ENCODE data around the gene DYNC1H1. TPM values are rescaled to one million over a fixed set of nuclear protein-coding genes. Genes with fewer than 3 reads are reported as not detected.

The DYNC1H1 gene
- polyA plus RNA-seq, 1 donor from 2014 or later, result 298 TPM

GRCh38 chr14:102015045-102015685, 50.8 kb downstream of the DYNC1H1 start:
- H3K4me2 ChIP-seq (ENCODE audit: low read length), result no peak overlapping the region
- TF ChIP-seq TAF1 (IDR thresholded peaks at IDR 0.05; ENCODE audit: low read depth), result no peak
- no peak for TF ChIP-seq CTCF (IDR thresholded peaks at IDR 0.05; ENCODE audit: poor library complexity, severe bottlenecking)
- no peak for TF ChIP-seq SMC3 (conservative IDR thresholded peaks at IDR 0.05; ENCODE audit: poor library complexity)
- TF ChIP-seq EP300 (conservative IDR thresholded peaks at IDR 0.05; ENCODE audit: poor library complexity, severe bottlenecking), result no peak
- no peak for TF ChIP-seq REST (IDR thresholded peaks at IDR 0.05; ENCODE audit: borderline replicate concordance)
- TF ChIP-seq MXI1 (conservative IDR thresholded peaks at IDR 0.05; ENCODE audit: poor library complexity, severe bottlenecking), result no peak
- TF ChIP-seq EZH2 (IDR thresholded peaks at IDR 0.05; ENCODE audit: borderline replicate concordance, insufficient read depth, low read length, poor library complexity, severe bottlenecking), result no peak
- no peak for TF ChIP-seq RAD21 (conservative IDR thresholded peaks at IDR 0.05)
- no peak for TF ChIP-seq POLR2AphosphoS5 (IDR thresholded peaks at IDR 0.05)
- no peaks in the 10 kb centered on the region for H3K79me2 ChIP-seq (replicated peaks; ENCODE audit: insufficient read depth, low read length)
- H2AFZ ChIP-seq (ENCODE audit: low read depth, low read length), result no peak overlapping the region
- H4K20me1 ChIP-seq (ENCODE audit: insufficient read depth), result no peaks in the 10 kb centered on the region
- no peaks in the 10 kb centered on the region for H3K9me3 ChIP-seq (ENCODE audit: low read length)
- no peak overlapping the region for H3K27ac ChIP-seq (ENCODE audit: low read length)
- H3K9me2 ChIP-seq (ENCODE audit: insufficient read depth, low read length), result no peaks in the 10 kb centered on the region
- peaks cover 24% of the 10 kb centered on the region for H3K36me3 ChIP-seq (ENCODE audit: insufficient read depth, low read length)
- no peaks in the 10 kb centered on the region for H3K27me3 ChIP-seq (ENCODE audit: insufficient read depth, low read depth, low read length)
- H3F3A ChIP-seq (ENCODE audit: insufficient read depth, low read length, poor library complexity, severe bottlenecking), result no peaks in the 10 kb centered on the region
- no peak overlapping the region for H3K4me3 ChIP-seq (ENCODE audit: low read length)
- no peak overlapping the region for H3K9ac ChIP-seq (ENCODE audit: low read length)

- Histone ChIP-seq H4K20me1 (ENCODE audit: insufficient read depth) (no peaks in the 10 kb centered on the region), H3K79me2 (replicated peaks; ENCODE audit: insufficient read depth, low read length) (no peaks in the 10 kb centered on the region), H3K4me2 (ENCODE audit: low read length) (no peak overlapping the region), H3K27ac (ENCODE audit: low read length) (no peak overlapping the region), H3K9me2 (ENCODE audit: insufficient read depth, low read length) (no peaks in the 10 kb centered on the region), H3K9me3 (ENCODE audit: low read length) (no peaks in the 10 kb centered on the region), H3F3A (ENCODE audit: insufficient read depth, low read length, poor library complexity, severe bottlenecking) (no peaks in the 10 kb centered on the region), H3K27me3 (ENCODE audit: insufficient read depth, low read depth, low read length) (no peaks in the 10 kb centered on the region), H3K36me3 (ENCODE audit: insufficient read depth, low read length) (peaks cover 24% of the 10 kb centered on the region), H2AFZ (ENCODE audit: low read depth, low read length) (no peak overlapping the region), H3K4me3 (ENCODE audit: low read length) (no peak overlapping the region), H3K9ac (ENCODE audit: low read length) (no peak overlapping the region)
- TF ChIP-seq SMC3 (conservative IDR thresholded peaks at IDR 0.05; ENCODE audit: poor library complexity) (no peak), POLR2AphosphoS5 (IDR thresholded peaks at IDR 0.05) (no peak), EZH2 (IDR thresholded peaks at IDR 0.05; ENCODE audit: borderline replicate concordance, insufficient read depth, low read length, poor library complexity, severe bottlenecking) (no peak), REST (IDR thresholded peaks at IDR 0.05; ENCODE audit: borderline replicate concordance) (no peak), EP300 (conservative IDR thresholded peaks at IDR 0.05; ENCODE audit: poor library complexity, severe bottlenecking) (no peak), RAD21 (conservative IDR thresholded peaks at IDR 0.05) (no peak), MXI1 (conservative IDR thresholded peaks at IDR 0.05; ENCODE audit: poor library complexity, severe bottlenecking) (no peak), TAF1 (IDR thresholded peaks at IDR 0.05; ENCODE audit: low read depth) (no peak), CTCF (IDR thresholded peaks at IDR 0.05; ENCODE audit: poor library complexity, severe bottlenecking) (no peak)
Observed at GRCh38 chr14:102015771-102016170, 51.4 kb downstream of the DYNC1H1 start.
